ENCODE measurements around the gene USP24. TPM values are rescaled to one million over a fixed set of nuclear protein-coding genes. Genes with fewer than 3 reads are reported as not detected.

The USP24 gene
- total RNA-seq, 2 donors from 2014 or later = 47.8 to 58.5 TPM

DNA sequence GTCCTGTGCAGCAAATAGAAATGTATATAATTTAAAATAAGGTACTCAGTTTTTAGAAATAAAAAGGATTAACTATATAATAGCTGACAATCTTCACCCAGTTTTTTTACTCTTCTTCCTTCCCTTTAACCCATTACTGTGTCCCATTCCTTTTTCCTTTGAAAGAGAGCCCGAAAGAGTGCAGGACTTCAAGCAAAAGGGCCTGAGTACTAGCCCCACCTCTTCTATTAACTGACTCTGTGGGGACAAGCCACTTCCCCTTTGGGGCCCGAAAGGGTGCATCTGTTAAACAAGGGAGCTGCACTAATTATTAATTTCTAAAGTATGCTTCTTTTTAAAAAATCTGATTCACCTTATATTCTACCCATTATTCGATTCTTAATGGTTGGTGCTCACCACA lies 3.3 kb downstream of the USP24 start:
- H3K4me1 ChIP-seq (ENCODE audit: control insufficient read depth in 1 of 2, low read depth in 2 of 2) = peaks cover 52 to 68% of the 10 kb centered on the region in 2 donors
- TF ChIP-seq, protein P1, sequence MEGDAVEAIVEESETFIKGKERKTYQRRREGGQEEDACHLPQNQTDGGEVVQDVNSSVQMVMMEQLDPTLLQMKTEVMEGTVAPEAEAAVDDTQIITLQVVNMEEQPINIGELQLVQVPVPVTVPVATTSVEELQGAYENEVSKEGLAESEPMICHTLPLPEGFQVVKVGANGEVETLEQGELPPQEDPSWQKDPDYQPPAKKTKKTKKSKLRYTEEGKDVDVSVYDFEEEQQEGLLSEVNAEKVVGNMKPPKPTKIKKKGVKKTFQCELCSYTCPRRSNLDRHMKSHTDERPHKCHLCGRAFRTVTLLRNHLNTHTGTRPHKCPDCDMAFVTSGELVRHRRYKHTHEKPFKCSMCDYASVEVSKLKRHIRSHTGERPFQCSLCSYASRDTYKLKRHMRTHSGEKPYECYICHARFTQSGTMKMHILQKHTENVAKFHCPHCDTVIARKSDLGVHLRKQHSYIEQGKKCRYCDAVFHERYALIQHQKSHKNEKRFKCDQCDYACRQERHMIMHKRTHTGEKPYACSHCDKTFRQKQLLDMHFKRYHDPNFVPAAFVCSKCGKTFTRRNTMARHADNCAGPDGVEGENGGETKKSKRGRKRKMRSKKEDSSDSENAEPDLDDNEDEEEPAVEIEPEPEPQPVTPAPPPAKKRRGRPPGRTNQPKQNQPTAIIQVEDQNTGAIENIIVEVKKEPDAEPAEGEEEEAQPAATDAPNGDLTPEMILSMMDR (IDR thresholded peaks at IDR 0.05) = no peak
- H3K4me3 ChIP-seq = peak overlapping the region; percentile 90

DNA sequence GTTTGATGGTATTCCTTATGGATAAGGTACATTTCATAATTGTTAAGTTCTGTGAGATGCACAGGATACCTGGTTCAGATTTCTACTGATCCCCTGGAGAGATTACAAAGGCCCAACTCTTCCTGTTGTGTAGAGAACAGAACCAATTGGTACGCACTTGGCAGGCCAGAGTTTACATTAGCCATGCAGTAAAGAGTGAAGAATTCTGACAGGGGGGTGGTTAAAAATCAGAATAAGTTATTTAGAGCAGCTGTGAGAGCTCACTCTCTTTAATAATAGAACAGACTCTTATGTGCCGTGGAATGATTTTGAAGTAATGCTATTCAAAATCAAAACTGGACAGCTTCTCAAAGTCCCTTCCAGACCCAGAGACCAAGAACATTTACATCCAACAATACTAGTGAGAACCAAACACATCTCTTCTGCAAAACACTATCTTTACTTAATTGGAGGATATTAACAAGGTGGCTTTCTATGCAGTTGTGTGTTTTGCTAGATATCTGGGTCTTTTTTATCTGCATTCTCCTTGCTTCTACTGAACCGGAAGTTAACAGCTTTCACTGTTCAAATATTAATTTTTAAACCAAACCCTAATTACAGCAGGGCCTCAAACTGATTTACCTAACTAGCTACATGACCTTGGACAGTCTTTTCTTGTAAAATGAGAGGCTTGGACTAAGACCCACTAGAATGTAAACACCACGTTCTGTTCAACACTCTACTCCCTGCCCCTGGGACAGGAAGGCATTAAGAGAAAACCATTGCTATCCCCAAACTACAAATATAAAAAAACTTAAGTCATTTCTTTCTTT lies 4.0 kb downstream of the USP24 start:
- ATAC-seq (ENCODE audit: insufficient number of reproducible peaks, low FRiP score, low read depth) (no peak), DNase-seq (ENCODE audit: low spot score) (no peak)
- H3K27me3 ChIP-seq (replicated peaks; ENCODE audit: insufficient read depth) = no peaks in the 10 kb centered on the region
- no peaks in the 10 kb centered on the region for H3K9me3 ChIP-seq
- H3K36me3 ChIP-seq = no peaks in the 10 kb centered on the region
- H3K4me1 ChIP-seq (ENCODE audit: control insufficient read depth in 1 of 2, low read depth in 2 of 2) = peaks cover 45 to 70% of the 10 kb centered on the region in 2 donors
- H3K4me3 ChIP-seq = peak overlapping the region; percentile 90
- TF ChIP-seq, protein P1 (IDR thresholded peaks at IDR 0.05) = no peak
- H3K27ac ChIP-seq = peak overlapping the region in 1 of 2 donors; percentile 46

More for the DNA sequence above, 3.3 kb downstream of the USP24 start:
- Histone ChIP-seq H3K27me3 (replicated peaks; ENCODE audit: insufficient read depth) (no peaks in the 10 kb centered on the region), H3K36me3 (no peaks in the 10 kb centered on the region), H3K27ac (peak overlapping the region in 1 of 2 donors; percentile 46), H3K9me3 (no peaks in the 10 kb centered on the region)
- ATAC-seq (ENCODE audit: insufficient number of reproducible peaks, low FRiP score, low read depth) (no peak), DNase-seq (ENCODE audit: low spot score) (no peak)

DNA sequence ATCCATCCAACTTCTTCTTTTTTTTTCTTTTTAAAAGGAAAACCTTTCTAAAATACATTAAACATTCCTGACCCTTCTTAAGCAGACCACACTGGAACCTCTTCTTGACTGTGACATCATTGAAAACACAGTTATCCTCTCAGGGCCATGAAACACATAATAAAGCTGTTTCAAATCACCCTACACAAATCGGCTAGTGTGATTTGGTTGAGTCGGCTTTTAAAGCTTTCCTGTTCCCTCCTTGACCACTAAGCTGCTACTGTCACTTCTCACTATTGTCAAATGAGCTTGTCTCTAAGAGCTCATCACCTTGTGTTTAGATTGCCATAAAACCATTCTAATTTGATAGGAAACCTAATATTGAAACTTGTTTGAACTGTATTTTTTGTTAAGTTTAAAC lies 5.9 kb downstream of the USP24 start:
- ATAC-seq (ENCODE audit: insufficient number of reproducible peaks, low FRiP score, low read depth) (no peak), DNase-seq (ENCODE audit: low spot score) (no peak)
- no peak overlapping the region for H3K27ac ChIP-seq
- H3K9me3 ChIP-seq = no peaks in the 10 kb centered on the region
- no peaks in the 10 kb centered on the region for H3K27me3 ChIP-seq (replicated peaks; ENCODE audit: insufficient read depth)
- TF ChIP-seq, protein P1 (IDR thresholded peaks at IDR 0.05) = no peak
- H3K4me3 ChIP-seq = no peak overlapping the region
- H3K4me1 ChIP-seq (ENCODE audit: control insufficient read depth in 1 of 2, low read depth in 2 of 2) = peaks cover 51 to 84% of the 10 kb centered on the region in 2 donors
- no peaks in the 10 kb centered on the region for H3K36me3 ChIP-seq

DNA sequence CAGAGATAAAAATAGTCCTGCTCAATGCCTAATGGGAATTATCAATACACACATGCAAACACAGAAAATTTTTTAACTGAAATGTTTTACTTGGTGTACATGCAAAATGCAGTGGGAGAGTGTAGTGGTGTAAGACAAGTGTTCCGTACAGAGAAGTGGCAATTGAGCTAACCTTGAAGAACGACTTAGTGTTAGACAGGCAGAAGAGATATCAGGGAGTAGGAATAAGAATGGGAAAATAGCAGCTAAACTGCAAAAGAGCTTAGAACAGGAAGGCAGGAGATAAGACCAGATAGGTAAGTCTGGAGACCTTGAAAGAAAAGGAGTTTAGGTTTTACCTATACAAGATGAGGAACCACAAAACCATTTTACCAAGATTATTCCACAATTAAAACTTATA lies 9.0 kb downstream of the USP24 start:
- TF ChIP-seq, protein P1 (IDR thresholded peaks at IDR 0.05) = no peak
- DNase-seq (ENCODE audit: low spot score) (no peak), ATAC-seq (ENCODE audit: insufficient number of reproducible peaks, low FRiP score, low read depth) (no peak)
- Histone ChIP-seq H3K27me3 (replicated peaks; ENCODE audit: insufficient read depth) (no peaks in the 10 kb centered on the region), H3K4me3 (no peak overlapping the region), H3K27ac (no peak overlapping the region), H3K4me1 (ENCODE audit: control insufficient read depth in 1 of 2, low read depth in 2 of 2) (peaks cover 38 to 70% of the 10 kb centered on the region in 2 donors), H3K36me3 (no peaks in the 10 kb centered on the region), H3K9me3 (no peaks in the 10 kb centered on the region)

DNA sequence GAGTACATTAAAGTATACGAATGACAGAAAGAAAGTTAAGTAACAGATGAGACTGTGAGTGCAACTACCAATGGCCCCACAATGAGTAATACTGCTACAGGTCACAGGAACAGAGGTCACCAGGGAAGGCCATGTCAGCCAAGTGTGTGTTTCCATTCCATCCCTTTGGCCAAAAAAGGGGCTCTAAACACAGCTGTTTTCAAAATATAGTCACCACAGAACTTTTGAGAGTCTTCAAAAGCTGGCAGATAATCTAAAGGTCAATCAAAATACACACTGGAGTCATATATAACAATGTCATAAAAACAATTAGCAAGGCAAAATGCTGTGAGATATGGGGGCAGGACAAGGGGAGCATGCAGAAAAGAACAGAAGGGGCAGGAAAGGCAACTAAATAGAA lies 10.2 kb downstream of the USP24 start:
- Histone ChIP-seq H3K27me3 (replicated peaks; ENCODE audit: insufficient read depth) (no peaks in the 10 kb centered on the region), H3K4me3 (no peak overlapping the region), H3K4me1 (ENCODE audit: control insufficient read depth in 1 of 2, low read depth in 2 of 2) (peaks cover 28 to 58% of the 10 kb centered on the region in 2 donors), H3K36me3 (no peaks in the 10 kb centered on the region), H3K9me3 (no peaks in the 10 kb centered on the region), H3K27ac (no peak overlapping the region)
- DNase-seq (ENCODE audit: low spot score) (no peak), ATAC-seq (ENCODE audit: insufficient number of reproducible peaks, low FRiP score, low read depth) (no peak)
- TF ChIP-seq, protein P1 (IDR thresholded peaks at IDR 0.05) = no peak

Data from thoracic aorta (tissue), 2 donors.